ENCODE measurements around the gene CCDC120. TPM values are rescaled to one million over a fixed set of nuclear protein-coding genes. Genes with fewer than 3 reads are reported as not detected.

The CCDC120 gene
- total RNA-seq, 2 experiments from 2014 or later = 1.4 to 3.6 TPM

- peaks cover 4% of the 10 kb centered on the region for H3K4me1 ChIP-seq (ENCODE audit: insufficient read depth, low read length, poor library complexity, severe bottlenecking)
- H3K4me2 ChIP-seq (ENCODE audit: low read length) = peak within 1 kb of the TSS; percentile 89
- peak; percentile 64 for DNase-seq (ENCODE audit: low spot score)
- H3K9me3 ChIP-seq (ENCODE audit: low read length) = no peaks in the 10 kb centered on the region
- TF ChIP-seq EZH2phosphoT487 (IDR thresholded peaks at IDR 0.05; ENCODE audit: borderline replicate concordance, low read depth, low read length) = no peak
- no peak for TF ChIP-seq CTCF (conservative IDR thresholded peaks at IDR 0.05; ENCODE audit: low read length)
- intact Hi-C loops (cut with micrococcal nuclease; ENCODE audit: unreplicated experiment) = no loop called here
- H3K79me2 ChIP-seq (ENCODE audit: insufficient read depth, low read depth, low read length) = no peaks in the 10 kb centered on the region
- peak within 1 kb of the TSS; percentile 54 for H3K27ac ChIP-seq (ENCODE audit: low read depth, low read length, poor library complexity, severe bottlenecking)
- no peaks in the 10 kb centered on the region for H4K20me1 ChIP-seq (ENCODE audit: insufficient read depth, low read length)
- BruUV-seq (replicated peaks) = TSS peak; percentile 76
- H3K36me3 ChIP-seq (ENCODE audit: insufficient read depth, low read length) = no peaks in the 10 kb centered on the region
- H2AFZ ChIP-seq (ENCODE audit: low read length) = peak within 1 kb of the TSS; percentile 79
- peak within 1 kb of the TSS; percentile 80 for H3K4me3 ChIP-seq (ENCODE audit: low read depth, low read length, poor library complexity, severe bottlenecking)
- CTCF ChIA-PET (ENCODE audit: unreplicated experiment) = interaction anchor here (0.6 kb wide), 1 partner anchor 78 kb away, joined by 3 read pairs; the partner anchor contains the start of gene GRIPAP1
- POLR2A ChIA-PET = interaction anchor here (0.6 to 0.7 kb wide), 5 partner anchors 17 to 829 kb away, joined by 3 to 10 read pairs (median 3); partner anchors contain the start of gene SLC35A2
- H3K9me2 ChIP-seq (ENCODE audit: insufficient read depth, low read length) = no peaks in the 10 kb centered on the region
Observed at GRCh38 chrX:49079489-49080428, 21.0 kb downstream of the CCDC120 start, which contains the start of gene WDR45. WDR45 (minus strand) TSS chrX:49079887; CDS start chrX:49078095, 1,792 bp downstream.

- intact Hi-C loops (cut with micrococcal nuclease; ENCODE audit: unreplicated experiment) = no loop called here
- ChIA-PET CTCF (ENCODE audit: unreplicated experiment) (no interaction called here), POLR2A (interaction anchor here (0.6 to 0.7 kb wide), 2 partner anchors 12 to 31 kb away, joined by 3 to 4 read pairs; no protein-coding TSS in a partner anchor)
- Histone ChIP-seq H3K9me2 (ENCODE audit: insufficient read depth, low read length) (no peaks in the 10 kb centered on the region), H3K79me2 (ENCODE audit: insufficient read depth, low read depth, low read length) (no peaks in the 10 kb centered on the region), H3K36me3 (ENCODE audit: insufficient read depth, low read length) (no peaks in the 10 kb centered on the region), H2AFZ (ENCODE audit: low read length) (no peak overlapping the region), H3K9me3 (ENCODE audit: low read length) (no peaks in the 10 kb centered on the region), H3K27ac (ENCODE audit: low read depth, low read length, poor library complexity, severe bottlenecking) (no peak overlapping the region), H4K20me1 (ENCODE audit: insufficient read depth, low read length) (no peaks in the 10 kb centered on the region), H3K4me1 (ENCODE audit: insufficient read depth, low read length, poor library complexity, severe bottlenecking) (peaks cover 4% of the 10 kb centered on the region), H3K4me3 (ENCODE audit: low read depth, low read length, poor library complexity, severe bottlenecking) (no peak overlapping the region), H3K4me2 (ENCODE audit: low read length) (no peak overlapping the region)
- TF ChIP-seq CTCF (conservative IDR thresholded peaks at IDR 0.05; ENCODE audit: low read length) (no peak), EZH2phosphoT487 (IDR thresholded peaks at IDR 0.05; ENCODE audit: borderline replicate concordance, low read depth, low read length) (no peak)
- no peak for DNase-seq (ENCODE audit: low spot score)
- BruUV-seq (replicated peaks) = TSS peak; percentile 74
Observed at GRCh38 chrX:49082271-49082871, 23.6 kb downstream of the CCDC120 start.
